ENCODE data around the gene CD22.

DNA sequence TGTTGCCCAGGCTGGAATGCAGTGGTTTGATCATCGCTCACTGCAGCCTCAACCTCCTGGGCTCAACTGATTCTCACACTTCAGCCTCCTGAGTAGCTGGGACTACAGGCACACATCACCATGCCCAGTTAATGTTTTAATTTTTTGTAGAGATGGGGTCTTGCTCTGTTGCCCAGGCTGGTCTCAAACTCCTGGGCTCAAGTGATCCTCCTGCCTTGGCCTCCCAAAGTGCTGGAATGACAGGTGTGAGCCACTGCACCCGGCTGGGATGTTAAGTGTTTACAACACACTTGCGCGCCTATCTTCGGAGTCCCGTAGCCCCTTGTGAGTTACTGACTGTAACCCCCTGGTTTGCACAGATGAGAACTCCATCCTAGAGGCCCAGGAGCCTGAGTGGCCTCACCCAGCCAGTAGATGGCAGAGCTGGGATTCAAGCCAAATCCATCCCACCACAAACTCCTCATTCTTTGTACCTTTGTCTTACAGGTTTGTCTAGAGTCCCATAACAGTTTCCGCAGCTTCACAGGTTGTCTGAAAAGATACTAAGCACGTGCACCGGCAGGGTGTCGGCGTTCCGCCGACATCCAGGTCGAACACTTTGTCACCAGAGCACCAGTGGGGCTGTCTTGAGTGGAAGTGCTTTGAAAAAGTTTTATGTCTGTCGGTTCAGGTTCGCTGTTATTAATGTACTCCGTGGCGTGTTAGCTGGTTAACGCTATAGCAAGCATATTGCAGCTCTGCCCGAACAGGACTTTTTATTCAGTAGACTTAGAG lies 22.3 kb upstream of the CD22 start:
- TF ChIP-seq, protein P1, sequence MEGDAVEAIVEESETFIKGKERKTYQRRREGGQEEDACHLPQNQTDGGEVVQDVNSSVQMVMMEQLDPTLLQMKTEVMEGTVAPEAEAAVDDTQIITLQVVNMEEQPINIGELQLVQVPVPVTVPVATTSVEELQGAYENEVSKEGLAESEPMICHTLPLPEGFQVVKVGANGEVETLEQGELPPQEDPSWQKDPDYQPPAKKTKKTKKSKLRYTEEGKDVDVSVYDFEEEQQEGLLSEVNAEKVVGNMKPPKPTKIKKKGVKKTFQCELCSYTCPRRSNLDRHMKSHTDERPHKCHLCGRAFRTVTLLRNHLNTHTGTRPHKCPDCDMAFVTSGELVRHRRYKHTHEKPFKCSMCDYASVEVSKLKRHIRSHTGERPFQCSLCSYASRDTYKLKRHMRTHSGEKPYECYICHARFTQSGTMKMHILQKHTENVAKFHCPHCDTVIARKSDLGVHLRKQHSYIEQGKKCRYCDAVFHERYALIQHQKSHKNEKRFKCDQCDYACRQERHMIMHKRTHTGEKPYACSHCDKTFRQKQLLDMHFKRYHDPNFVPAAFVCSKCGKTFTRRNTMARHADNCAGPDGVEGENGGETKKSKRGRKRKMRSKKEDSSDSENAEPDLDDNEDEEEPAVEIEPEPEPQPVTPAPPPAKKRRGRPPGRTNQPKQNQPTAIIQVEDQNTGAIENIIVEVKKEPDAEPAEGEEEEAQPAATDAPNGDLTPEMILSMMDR (IDR thresholded peaks at IDR 0.05 in 8 of 11, conservative IDR thresholded peaks at IDR 0.05 in 3 of 11) = peak in 9 of 11 experiments; percentile 7 to 50 (median 35)
- no peak for TF ChIP-seq POLR2A (IDR thresholded peaks at IDR 0.05)
